HG02970 (cell line): ENCODE results near the gene CD81.

Experiments
- ATAC-seq: cut with Tn5 transposase; IDR thresholded peaks from one replicate; pipeline ENCODE4 v1.9.1; 2021; ENCODE audit warnings: mild to moderate bottlenecking, moderate library complexity, moderate number of reproducible peaks; ENCODE audit not compliant: unreplicated experiment, low FRiP score

The CD81 gene

GRCh38 chr11:2417856-2418692, 41.0 kb downstream of the CD81 start:
- no peak for ATAC-seq

DNA sequence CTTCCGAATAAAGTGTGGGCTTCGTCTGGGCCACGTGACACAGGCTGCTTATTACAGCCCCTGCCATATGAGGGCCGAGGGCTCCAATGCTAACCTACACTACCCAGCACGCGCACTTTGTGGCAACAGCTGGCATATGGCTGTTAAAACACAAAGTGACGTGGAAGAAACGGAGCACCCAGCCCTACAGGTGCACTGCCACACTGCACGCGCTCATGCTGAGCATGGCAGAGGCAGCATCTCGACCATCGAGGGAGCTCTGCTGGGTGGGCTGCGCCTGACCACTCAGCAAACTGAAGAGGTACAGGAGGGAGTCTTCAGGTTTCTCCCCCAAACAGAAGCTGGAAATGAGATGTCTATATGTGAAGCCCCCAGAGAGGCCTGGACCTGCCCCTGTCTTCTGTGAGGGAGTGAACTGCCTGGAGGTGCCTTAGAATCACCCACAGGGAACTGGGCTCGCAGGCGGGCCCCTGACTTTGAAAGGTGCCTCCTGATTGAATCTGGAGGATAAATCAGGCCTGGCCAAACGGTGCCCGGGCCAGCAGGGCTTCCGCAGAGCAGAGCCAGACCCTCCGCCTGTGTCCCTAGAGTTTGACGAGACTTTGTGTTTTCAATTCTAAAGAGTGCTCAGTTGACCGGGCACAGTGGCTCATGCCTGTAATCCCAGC, 41.7 kb downstream of the CD81 start:
- no peak for ATAC-seq

GRCh38 chr11:2419638-2420501, 42.8 kb downstream of the CD81 start:
- ATAC-seq, result no peak

DNA sequence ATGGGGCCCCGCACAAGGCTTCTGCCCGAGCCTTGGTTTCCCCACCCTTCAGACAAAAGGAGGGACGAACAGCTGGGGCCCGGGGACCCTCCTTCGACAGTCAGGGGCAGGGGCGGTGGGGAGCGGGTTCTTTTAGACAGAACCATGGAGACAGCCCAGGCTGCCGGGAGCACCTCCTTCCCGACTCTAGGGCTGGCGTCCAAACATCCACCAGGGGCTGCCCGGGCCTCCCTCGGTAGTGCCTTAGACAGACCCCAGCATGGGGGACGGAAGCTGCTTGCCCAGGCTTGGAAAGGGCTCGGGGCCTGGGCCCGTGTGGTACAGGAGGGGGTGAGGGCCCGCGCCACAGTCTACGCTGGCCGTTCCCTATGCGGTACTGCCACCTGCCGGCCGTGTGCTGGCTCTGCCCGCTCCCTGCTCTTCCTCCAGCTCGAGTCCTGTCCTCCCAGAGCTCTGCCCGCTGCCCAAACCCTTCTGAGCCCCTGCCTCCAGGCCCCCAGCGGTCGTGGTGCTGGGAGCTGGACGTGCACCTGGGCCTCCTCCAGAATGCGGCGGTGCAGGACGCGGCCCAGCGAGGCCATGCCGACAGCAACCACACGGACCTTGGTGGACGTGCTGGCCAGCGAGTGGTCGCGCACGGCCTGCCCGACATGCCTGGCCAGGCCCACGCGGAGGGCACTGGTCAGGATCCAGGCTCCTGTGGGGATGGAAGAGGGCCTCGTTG, 43.6 kb downstream of the CD81 start:
- no peak for ATAC-seq

DNA sequence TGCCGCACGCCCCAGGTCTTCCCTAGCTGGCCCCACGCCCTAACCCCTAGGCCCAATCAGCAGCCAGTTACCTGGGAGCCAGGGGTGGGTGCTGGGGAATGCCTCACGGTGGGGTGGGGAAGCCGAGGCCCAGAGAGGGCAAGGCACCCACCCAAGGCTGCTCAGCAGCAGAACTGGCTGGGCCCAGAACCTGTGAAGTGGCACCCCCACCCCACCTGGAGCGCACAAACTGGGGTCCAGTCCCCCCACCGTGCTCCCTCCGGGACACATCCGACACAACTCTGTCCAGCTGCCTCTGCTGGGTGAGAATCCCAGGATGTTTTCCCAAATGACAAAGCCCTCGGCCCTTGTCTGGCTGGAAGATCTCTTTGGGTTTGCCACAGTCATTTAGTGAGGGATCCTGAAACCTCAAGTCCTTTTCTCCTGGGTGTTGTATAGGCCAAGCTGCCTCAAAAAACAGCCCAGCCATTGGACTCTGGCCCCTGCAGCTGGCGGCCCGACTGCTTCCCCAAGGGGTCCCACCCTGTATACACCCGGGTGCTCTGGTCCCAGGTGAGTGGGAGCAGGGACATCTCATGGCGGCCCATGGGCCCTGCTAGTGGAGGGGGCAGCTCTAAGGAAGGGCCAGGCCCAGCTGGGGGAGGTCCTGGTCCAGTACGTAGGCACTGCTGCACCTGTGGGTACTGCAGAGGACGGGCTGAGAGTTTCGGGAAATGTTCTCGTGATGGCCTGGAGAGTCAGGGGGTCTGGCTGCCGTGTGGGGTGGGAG, 44.3 kb downstream of the CD81 start:
- no peak for ATAC-seq

DNA sequence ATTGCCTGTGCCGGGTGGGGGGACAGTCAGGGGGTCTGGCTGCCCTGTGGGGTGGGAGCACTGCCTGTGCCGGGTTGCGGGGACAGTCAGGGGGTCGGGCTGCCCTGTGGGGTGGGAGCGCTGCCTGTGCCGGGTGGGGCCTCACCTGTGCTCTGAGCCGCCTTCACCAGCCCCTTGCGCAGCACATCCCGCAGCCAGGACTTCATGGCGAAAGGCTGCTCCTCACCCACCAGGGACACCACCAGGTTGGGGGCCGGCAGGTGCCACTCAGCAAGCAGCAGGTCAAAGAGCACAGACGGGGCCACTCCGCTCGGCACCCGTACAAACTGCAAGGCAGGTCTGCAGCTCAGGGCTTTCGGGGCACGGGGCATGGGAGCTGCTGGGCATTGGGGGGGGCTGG, 44.9 kb downstream of the CD81 start:
- ATAC-seq, result no peak

DNA sequence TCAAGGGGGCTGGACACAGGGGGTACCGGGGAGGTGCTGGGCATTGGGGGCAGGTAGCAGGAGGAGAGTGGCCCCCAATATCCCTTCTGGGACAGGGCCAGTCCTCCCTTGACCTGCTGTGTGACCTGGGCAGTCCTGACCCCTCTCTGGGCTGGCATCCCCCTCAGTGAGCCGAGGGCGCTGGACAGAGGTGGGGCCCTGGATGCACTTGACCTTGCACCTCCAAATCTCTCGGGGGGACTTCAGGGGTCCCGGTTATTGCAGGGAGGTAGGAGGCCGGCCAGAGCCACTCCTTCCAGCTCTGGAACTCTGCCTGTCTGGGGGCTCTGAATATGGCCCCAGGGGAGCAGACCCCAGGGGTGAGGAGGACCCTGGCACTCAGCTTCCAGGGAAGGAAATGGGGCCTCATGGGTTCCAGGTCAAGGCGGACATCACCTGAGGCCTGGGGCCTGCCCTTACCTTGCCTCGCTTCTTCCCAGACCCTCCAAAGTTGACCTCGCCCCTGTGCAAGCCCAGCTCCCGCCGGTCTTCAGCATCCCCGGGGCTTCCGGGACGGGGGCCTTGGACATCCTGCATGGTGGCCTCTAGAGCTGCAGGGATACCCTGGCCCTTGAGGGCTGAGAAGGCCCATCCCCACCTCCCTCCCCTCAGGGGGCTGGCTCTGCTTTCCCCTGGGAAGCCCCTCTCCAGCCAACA, 45.5 kb downstream of the CD81 start:
- ATAC-seq, result no peak

DNA sequence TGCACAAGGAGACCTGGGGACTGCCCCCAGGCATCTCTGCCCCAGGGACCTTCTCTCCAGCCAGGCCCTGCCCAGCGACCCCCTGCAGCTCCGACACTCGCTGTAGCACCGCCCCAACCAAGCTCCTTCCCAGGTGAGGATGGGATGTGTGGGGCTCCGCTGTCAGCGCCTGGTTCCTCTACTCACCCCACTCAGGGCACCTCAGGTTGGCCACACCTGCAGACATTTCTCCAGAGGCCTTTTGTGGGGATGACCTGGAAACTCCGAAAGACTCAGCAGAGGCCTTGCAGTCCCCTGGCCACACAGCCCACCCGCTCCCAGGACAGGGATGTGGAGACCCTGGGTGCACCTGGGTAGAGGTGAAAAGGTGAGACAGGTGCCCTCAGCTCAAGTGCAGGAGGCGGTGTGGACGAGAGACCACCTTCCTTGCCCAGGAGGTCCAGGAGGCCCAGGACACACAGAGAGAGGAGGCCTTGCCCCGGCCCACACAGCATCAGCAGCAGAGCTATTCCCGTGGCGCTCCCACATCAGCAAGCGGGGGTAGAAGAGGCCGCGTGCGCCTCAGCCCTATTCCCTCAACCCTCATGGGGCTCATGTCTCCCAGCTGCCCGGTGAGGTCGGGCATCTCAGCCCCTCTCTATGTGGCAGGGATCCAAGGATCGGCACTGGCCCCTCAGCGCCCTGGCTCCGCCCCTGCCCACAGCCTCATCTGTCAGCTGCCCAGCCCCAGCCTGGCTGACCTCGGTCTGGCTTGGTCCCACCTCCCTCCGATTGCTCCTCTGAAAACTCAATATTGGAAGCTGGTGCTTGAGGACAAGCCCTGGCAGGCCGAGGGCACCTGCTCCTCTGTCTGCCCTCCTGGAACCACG, 46.3 kb downstream of the CD81 start:
- no peak for ATAC-seq

DNA sequence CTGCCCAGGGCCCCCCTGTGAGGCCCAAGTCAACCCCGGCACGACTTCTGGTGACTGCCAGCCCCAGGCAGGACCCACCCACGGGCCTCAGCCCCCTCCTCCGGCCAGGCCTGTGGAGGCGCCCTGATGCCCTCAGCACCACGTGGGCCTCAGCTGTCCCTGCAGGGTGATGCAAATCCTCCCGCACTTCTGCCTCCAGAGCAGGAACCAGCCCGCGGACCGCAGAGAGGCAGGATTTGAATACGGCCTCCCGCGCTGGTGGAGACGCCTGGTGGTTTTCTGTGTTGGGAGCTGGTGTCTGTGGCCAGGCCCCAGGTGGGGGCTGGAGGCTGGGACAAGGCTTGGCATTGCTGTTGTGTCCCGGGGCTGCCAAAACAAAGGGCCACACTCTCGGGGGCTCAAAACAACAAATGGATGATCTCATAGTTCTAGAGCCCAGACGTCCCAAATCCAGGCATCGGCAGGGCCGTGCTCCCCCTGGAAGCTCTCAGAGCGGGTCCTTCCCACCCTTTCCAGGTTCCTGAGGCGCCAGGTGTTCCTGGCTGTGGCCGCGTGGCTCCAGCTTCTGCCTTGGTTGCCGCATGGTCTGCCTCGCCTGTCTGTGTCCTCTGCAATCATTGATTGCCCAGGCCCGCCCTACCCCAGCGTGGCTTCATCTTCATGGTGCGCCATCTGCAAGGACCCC, 47.8 kb downstream of the CD81 start:
- ATAC-seq, result no peak

DNA sequence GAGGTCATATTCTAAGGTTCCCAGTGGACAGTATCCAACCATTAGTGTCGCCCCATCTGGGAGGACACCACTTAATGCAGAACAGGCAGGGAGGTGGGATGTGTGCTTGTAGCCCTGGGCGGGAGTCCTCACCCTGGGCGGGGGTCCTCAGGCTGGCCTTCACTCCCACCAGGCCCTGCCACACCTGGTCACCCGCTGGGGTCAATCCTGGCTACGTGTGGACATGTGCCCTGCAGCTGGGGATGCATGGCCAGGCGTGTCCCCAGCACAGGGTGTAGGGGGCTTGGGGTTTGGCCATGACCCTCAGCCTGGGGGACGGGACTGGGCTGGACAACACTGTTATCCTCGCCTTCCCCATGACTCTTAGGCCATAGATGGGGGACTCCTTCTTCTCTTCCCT, 48.4 kb downstream of the CD81 start:
- ATAC-seq, result no peak

GRCh38 chr11:2426221-2426620, 49.1 kb downstream of the CD81 start:
- no peak for ATAC-seq

GRCh38 chr11:2426826-2427521, 49.9 kb downstream of the CD81 start:
- no peak for ATAC-seq

GRCh38 chr11:2427721-2428321, 50.7 kb downstream of the CD81 start:
- no peak for ATAC-seq

DNA sequence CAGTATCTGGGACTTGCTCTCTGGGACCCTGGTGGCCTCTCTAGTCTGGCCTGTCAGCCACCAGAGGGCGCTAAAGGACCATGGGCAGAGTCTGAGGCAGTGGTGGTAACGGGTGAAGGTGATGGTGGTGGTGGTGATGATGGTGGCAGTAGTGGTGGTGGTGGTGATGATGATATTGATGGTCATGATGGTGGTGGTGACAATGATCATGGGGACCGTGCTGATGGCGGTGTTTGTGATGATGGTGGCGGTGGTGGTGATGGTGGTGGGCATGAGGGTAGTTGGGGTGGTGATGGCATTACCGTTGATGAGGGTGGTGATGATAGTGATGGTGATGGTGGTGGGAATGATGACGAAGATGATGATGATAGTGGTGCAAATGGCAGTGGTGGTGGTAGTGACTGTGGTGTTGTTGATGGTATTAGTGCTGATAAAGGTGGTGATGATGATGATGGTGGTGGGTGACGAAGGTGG, 51.2 kb downstream of the CD81 start:
- ATAC-seq, result no peak

GRCh38 chr11:2431395-2431794, 54.3 kb downstream of the CD81 start:
- no peak for ATAC-seq

DNA sequence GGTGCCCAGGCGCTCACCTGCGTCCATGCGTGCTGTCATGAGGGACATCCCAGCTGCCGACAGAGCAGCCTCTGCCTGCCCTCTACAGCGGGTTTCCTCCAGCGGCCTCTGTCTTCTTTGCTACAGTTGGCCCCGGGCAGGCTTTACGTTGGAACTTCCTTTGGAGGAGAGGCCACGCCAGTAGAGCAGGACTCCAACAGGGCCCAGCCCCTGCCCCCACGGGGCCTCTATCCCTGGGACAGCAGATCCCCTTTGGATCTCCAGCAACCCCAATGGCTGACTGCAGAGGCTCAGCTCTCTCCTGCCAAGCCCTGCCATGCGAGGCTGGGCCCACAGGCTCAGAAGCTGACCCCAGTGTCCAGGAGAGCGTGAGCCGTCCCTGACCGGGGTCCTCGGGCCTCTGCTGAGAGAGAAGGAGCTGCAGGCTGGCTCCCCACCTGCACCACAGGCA, 55.1 kb downstream of the CD81 start:
- ATAC-seq, result no peak
